Measurements from ENCODE around the gene PLA2R1. TPM values are rescaled to one million over a fixed set of nuclear protein-coding genes. Genes with fewer than 3 reads are reported as not detected.

The PLA2R1 gene
- total and polyA plus RNA-seq, 10 donors = 1.3 to 17.0 (median 10.1) TPM

- no peak for TF ChIP-seq POLR2AphosphoS5 (IDR thresholded peaks at IDR 0.05)
- no peak for TF ChIP-seq CTCF (IDR thresholded peaks at IDR 0.05 in 8 of 11, conservative IDR thresholded peaks at IDR 0.05 in 3 of 11)
- no peak for TF ChIP-seq POLR2A (IDR thresholded peaks at IDR 0.05)
- 86 to 95% (median 94%) methylated on average over 5 of the region's 5 CpGs for WGBS, 5 donors
- Histone ChIP-seq H3K9me3 (no peaks in the 10 kb centered on the region), H3K36me3 (peaks cover 3 to 96% (median 38%) of the 10 kb centered on the region in 6 donors), H3K4me3 (no peak overlapping the region), H3K27ac (no peak overlapping the region), H3K27me3 (replicated peaks in 1 of 7) (no peaks in the 10 kb centered on the region), H3K4me1 (no peaks in the 10 kb centered on the region)
- DNase-seq = no peak
- intact Hi-C loops (cut with DNase I; ENCODE audit: low total_unique reads) = no loop called here
These were observed 180.2 kb downstream of the PLA2R1 start for GRCh38 chr2:159882130-159882745.

Other genes starting within 250 kb of the PLA2R1 start
- gene LY75, start 157.9 kb downstream of the PLA2R1 start, total RNA-seq = 10 to 100 TPM; 32.3 to 41.2 (median 35.8) TPM
- gene LY75, start 157.9 kb downstream of the PLA2R1 start, polyA plus RNA-seq = 10 to 100 TPM in 1 of 3 donors, 1 to 10 TPM in 2; 7.6 to 11.0 (median 8.6) TPM
- gene ITGB6, start 137.7 kb upstream of the PLA2R1 start, total RNA-seq = not detected
- under 1 TPM in 1 of 3 donors, not detected in 2; 0.02 TPM for gene ITGB6, start 137.7 kb upstream of the PLA2R1 start, polyA plus RNA-seq